GM21367 (cell line): ENCODE data around the gene NR6A1.

Experiments
- ATAC-seq: cut with Tn5 transposase; IDR thresholded peaks from one replicate; pipeline ENCODE4 v1.9.1; 2021; ENCODE audit not compliant: unreplicated experiment

The NR6A1 gene

GRCh38 chr9:124771021-124771866, at the start of gene NR6A1:
Gene NR6A1 (minus strand): TSS chr9:124771311.
- peak; percentile 83 for ATAC-seq

GRCh38 chr9:124818431-124819281, 47.5 kb upstream of the NR6A1 start:
- ATAC-seq: no peak

- no peak for ATAC-seq
Observed at GRCh38 chr9:124815601-124816000, 44.5 kb upstream of the NR6A1 start.

- no peak for ATAC-seq
Observed at GRCh38 chr9:124814164-124814535, 43.0 kb upstream of the NR6A1 start.

GRCh38 chr9:124813501-124814163, 42.5 kb upstream of the NR6A1 start:
- no peak for ATAC-seq

GRCh38 chr9:124813041-124813440, 41.9 kb upstream of the NR6A1 start:
- ATAC-seq: no peak

DNA sequence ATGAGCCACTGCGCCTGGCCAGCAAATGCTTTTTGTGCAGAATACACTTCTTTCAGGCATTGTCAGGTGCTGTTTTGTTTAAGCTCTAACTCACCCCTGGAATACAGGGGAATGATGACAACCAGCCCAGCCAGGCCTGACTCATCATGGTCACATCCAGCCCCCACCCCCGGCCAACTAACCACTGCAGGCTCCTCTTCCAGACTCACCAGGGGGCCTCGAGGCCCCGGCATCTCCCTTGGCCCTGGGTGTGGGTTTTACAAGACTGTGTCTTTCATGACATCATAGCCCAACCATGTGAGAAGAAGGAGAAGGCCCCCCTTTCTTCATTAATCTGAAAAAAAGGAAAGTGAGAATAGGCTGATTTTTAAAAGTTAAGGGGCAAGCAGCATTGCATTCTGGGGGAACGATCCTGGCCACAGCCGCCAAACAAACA, 41.3 kb upstream of the NR6A1 start:
- no peak for ATAC-seq

- no peak for ATAC-seq
Observed at GRCh38 chr9:124810663-124811355, 39.7 kb upstream of the NR6A1 start.

- no peak for ATAC-seq
Observed at GRCh38 chr9:124809741-124810500, 38.8 kb upstream of the NR6A1 start.

GRCh38 chr9:124809211-124809610, 38.1 kb upstream of the NR6A1 start:
- no peak for ATAC-seq

DNA sequence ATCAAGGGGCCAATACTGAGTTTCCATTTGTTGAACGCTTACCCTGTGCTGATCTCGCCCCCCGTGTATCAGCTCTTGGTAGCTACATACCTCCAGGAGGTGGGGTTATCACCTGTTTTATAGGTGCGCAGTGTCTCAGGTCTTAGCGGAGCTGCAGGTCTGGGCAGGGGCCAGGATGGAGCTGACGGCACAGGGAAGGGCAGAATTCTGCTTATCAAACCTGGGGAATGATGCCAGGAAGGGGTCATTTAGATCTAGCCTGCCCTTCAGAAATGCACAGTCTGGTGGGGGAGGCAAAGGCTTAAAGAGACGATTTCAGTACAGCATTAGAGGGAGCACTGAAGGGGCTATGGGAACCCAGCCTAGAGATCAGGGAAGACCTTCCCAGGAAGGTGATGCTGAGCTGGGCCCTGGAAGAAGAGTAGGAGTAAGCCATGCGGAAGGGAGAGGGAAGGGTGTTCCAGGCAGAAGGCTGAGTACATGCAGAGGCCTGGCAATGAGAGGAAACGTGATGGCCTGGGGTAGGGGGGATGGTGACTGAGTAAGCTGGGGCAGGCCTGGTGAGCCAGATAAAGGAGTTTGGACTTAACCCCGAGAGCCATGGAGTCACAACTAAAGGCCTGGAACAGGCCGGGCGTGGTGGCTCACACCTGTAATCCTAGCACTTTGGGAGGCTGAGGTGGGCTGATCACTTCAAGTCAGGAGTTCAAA, 37.3 kb upstream of the NR6A1 start:
- ATAC-seq: no peak

GRCh38 chr9:124805186-124805585, 34.1 kb upstream of the NR6A1 start:
- ATAC-seq: no peak

DNA sequence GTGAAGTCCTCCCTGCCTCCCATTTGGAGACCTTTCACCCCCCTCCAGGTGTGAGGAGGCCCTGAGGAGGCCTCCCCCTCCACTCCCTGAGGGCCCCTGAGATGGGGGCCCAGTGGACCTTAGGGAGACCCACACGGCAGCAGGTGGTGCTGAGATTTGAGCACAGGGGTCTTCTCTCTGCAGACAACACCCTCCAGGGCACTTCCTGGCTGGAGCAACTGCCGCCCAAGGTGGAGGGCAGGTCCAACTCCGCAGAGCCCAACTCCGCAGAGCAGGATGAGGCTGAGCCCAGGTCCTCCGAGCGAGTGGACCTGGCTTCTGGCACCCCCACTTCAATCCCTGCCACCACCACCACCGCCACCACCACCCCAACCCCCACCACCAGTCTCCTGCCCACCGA, 32.8 kb upstream of the NR6A1 start:
- ATAC-seq: no peak

DNA sequence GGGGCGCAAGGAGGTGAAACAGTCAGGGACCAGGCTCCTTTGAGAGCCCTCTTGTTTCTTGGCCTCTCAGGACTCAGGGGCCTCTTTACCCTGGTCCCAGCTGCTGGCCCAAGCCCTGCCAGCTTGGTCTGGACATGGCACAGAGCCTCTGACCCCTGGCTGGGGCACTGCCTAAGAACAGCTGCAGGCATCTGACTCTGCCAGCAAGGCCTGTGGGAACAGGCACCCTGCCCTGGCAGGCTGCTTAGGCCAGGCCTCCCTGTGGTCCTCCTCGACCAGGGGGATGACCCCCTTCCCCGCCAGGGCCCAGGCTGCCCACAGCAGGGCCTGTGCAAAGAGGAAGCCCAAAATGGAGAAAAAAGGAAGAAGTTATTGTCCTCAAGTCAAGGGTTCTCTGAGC, 31.3 kb upstream of the NR6A1 start:
- ATAC-seq: no peak

GRCh38 chr9:124801356-124801755, 30.2 kb upstream of the NR6A1 start:
- ATAC-seq: no peak

DNA sequence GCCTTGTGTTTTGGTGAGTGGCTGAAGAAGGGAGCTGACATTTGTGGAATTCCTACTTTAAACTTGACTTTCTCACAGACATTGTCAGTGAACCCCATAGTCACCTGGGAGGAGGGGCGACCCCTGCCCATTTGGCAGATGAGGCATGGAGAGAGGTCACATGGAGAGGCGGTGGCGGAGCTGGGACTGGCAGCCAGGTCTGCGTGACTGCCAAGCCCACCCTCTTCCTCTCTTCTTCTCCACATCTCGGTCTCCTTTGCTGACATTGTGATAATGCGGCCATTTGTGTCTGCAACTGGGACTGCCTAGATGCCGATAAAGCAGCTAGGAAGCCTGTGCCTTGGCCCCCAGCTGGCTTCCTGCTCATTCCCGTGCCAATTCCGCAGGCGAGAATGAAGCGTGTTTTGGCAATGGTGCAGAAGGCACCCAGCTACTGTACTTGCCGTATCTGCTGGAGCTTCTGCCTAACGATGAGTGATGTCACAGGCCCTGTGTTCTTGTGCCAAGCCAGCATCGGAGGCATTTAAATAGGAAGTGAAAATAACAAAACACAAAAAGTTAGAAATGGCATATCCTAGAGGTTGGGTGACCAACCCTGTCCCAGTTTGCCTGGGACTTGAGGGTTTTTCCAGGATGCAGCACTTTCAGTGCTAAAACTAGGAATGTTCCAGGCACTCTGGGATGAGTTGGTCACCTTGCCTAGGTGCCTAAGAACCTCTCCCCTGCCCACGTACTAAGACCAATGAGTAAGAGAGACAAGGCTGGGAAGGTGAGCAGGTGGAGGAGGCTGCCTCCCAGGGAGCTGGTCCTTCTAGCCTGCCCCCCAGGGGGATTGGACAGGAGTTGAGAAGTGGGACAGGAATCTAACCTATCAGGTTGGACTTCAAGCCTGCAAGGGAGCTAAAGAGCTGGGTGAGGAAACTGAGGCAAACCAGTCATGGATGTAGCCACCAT, 29.5 kb upstream of the NR6A1 start:
- ATAC-seq: no peak

DNA sequence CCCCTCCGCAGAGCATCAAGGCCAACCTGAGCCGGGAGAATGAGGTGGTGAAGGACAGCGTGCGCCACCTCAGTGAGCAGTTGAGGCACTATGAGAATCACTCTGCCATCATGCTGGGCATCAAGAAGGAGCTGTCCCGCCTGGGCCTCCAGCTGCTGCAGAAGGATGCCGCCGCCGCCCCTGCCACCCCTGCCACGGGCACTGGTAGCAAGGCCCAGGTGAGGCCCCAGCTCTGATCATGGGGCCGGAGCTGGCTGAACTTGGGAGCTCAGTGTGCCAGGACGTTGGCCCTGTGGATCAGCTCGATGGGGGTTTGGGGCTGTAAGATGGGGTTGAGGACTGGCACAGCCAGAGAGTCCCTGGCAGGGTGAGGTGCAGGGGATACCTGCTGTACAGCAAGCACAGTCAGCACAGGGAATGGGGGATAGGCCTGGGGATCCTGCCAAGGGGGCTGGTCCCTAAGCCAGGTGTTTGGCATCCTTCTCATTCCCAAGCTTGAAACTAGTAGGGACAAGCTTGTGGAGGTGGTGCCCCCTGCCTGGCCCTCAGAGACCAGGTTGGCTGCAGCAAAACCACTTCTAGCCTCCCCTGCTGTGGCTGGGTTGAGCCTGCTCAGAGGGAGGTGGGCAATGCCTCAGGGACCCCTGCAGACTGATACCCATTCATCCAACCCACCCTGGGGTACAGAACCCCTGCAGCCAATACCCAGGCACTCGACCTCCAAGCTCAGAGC, 28.3 kb upstream of the NR6A1 start:
- no peak for ATAC-seq
